Cardiac muscle cell (in vitro differentiated cells and primary cell): ENCODE measurements around the gene TACR3. TPM values are rescaled to one million over a fixed set of nuclear protein-coding genes. Genes with fewer than 3 reads are reported as not detected.
"Not testable (repeated sequence)": the region's sequence is repeated elsewhere in the genome, so short reads cannot be mapped to it uniquely, and the experiment has no call there.

ENCODE experiments used
- DNase-seq, 2 donors: peaks; one replicate each; pipeline versions ENCODE4 v3.0.0 to v3.0.0-alpha.2; 2010 to 2017; ENCODE audit warnings: low read depth in 1 of 2, low spot score in 1 of 2
- H3K27ac ChIP-seq: fragments of 200-600 bp; sonication (generic); 2 replicates; pipeline ENCODE4 v1.5.1; 2016
- H3K27me3 ChIP-seq: fragments of 200-600 bp; sonication (generic); 2 replicates; pipeline ENCODE4 v1.6.0; 2016; ENCODE audit warnings: control low read depth
- H3K36me3 ChIP-seq: fragments of 200-600 bp; sonication (generic); 2 replicates; pipeline ENCODE4 v1.5.1; 2016; ENCODE audit warnings: control low read depth
- H3K4me1 ChIP-seq: fragments of 200-600 bp; sonication (generic); 2 replicates; pipeline ENCODE4 v1.8.1; 2017; ENCODE audit warnings: low read depth, mild to moderate bottlenecking, mixed run types
- H3K4me3 ChIP-seq: fragments of 200-600 bp; sonication (generic); 2 replicates; pipeline ENCODE4 v1.5.1; 2016; ENCODE audit warnings: mild to moderate bottlenecking
- H3K9me3 ChIP-seq: fragments of 200-600 bp; sonication (generic); 2 replicates; pipeline ENCODE4 v1.5.1; 2017; ENCODE audit warnings: low read depth, mild to moderate bottlenecking, control low read depth
- polyA plus RNA-seq: library from polyadenylated mRNA; unstranded; fragments of >200 nt; fragmentation: Nextera tagmentation; extraction: Ambion mirVana; gene quantifications from 2 replicates; pipeline ENCODE4 v1.2.1, GENCODE V29; 2016
- total RNA-seq: library from RNA; depleted of rRNA; stranded (reverse); fragments of >200 nt; gene quantifications from 2 replicates; pipeline ENCODE4 v1.2.3, GENCODE V29; 2016
- TF ChIP-seq, protein P1 (sequence below): IDR thresholded peaks from 2 replicates; pipeline ENCODE4 v1.5.1; 2012; ENCODE audit warnings: low read depth, mild to moderate bottlenecking, low read length

TACR3 gene, protein sequence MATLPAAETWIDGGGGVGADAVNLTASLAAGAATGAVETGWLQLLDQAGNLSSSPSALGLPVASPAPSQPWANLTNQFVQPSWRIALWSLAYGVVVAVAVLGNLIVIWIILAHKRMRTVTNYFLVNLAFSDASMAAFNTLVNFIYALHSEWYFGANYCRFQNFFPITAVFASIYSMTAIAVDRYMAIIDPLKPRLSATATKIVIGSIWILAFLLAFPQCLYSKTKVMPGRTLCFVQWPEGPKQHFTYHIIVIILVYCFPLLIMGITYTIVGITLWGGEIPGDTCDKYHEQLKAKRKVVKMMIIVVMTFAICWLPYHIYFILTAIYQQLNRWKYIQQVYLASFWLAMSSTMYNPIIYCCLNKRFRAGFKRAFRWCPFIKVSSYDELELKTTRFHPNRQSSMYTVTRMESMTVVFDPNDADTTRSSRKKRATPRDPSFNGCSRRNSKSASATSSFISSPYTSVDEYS
- total RNA-seq (not detected in 2 replicates), polyA plus RNA-seq (not detected in 2 replicates)

DNA sequence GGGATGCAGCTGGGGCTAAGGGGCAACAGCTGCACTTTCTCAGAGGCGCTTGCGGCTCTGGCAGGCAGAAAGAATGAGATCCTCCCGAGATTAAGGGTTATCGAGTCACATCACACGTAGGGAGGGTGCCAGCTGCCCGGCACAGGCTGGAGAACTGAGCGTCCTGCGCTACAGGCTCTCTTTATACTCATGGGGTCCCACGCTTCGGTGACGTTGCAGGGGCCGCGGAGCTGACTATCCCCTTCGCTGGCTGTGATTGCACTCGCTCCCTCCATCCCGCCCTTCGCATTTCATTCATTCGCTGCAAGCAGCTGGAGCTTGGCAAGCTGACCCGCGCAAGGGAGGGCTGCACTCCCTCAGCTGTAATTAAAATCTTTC, at the start of gene TACR3:
Gene TACR3 (minus strand): TSS at position 156 of the 378 bp plus-strand sequence. CDS start 310 bp downstream, outside the sequence.
- Histone ChIP-seq H3K36me3 (no peaks in the 10 kb centered on the region), H3K9me3 (no peaks in the 10 kb centered on the region), H3K4me3 (peak within 1 kb of the TSS; percentile 26), H3K4me1 (peaks cover 3% of the 10 kb centered on the region), H3K27ac (no peak within 1 kb of the TSS), H3K27me3 (peaks cover 24% of the 10 kb centered on the region)
- TF ChIP-seq, protein P1, sequence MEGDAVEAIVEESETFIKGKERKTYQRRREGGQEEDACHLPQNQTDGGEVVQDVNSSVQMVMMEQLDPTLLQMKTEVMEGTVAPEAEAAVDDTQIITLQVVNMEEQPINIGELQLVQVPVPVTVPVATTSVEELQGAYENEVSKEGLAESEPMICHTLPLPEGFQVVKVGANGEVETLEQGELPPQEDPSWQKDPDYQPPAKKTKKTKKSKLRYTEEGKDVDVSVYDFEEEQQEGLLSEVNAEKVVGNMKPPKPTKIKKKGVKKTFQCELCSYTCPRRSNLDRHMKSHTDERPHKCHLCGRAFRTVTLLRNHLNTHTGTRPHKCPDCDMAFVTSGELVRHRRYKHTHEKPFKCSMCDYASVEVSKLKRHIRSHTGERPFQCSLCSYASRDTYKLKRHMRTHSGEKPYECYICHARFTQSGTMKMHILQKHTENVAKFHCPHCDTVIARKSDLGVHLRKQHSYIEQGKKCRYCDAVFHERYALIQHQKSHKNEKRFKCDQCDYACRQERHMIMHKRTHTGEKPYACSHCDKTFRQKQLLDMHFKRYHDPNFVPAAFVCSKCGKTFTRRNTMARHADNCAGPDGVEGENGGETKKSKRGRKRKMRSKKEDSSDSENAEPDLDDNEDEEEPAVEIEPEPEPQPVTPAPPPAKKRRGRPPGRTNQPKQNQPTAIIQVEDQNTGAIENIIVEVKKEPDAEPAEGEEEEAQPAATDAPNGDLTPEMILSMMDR: no peak
- DNase-seq: peak; percentile 2 to 39

DNA sequence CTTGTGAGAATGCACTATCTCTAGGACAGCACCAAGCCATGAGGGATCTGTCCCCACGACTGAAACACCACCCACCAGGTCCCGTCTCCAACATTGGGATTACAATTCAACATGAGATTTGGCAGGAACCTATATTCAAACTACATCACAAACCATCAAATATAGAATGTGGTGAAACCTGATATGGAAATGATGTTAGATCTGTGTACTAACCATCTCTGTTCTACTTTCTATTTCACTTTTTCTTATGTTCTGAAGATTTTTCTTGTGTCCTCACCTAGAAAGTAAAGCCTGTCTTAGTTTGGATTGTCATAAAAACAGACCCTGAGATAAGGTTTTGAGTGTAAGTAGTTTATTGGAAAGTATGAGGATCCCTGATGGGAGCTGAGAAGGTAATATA, 37.8 kb upstream of the TACR3 start:
- H3K27ac ChIP-seq: no peak overlapping the region
- H3K9me3 ChIP-seq: no peaks in the 10 kb centered on the region
- H3K36me3 ChIP-seq: no peaks in the 10 kb centered on the region
- no peaks in the 10 kb centered on the region for H3K27me3 ChIP-seq
- no peaks in the 10 kb centered on the region for H3K4me1 ChIP-seq
- H3K4me3 ChIP-seq: no peak overlapping the region
- no peak for DNase-seq
- TF ChIP-seq, protein P1: no peak

DNA sequence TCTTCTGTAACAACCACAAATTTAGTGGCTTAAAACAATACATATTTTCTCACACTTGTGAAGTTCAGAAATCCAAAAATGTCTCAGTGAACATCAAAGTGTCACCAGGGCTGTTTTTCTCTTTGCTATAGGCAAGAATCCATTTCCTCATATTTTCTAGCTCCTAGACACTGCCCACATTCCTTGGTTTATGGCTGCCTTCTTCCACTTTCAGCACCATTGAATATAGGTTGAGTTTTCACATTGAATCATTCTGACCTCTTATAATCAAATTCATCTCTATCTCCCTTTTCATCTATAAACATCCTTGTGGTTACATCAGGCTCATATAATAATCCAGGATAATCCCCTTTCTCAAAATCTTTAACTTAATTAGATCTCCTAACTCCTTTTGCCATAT, 37.0 kb upstream of the TACR3 start:
- no peak for DNase-seq
- Histone ChIP-seq H3K27ac (no peak overlapping the region), H3K4me3 (no peak overlapping the region), H3K27me3 (no peaks in the 10 kb centered on the region), H3K9me3 (no peaks in the 10 kb centered on the region), H3K36me3 (no peaks in the 10 kb centered on the region), H3K4me1 (no peaks in the 10 kb centered on the region)
- TF ChIP-seq, protein P1: no peak

DNA sequence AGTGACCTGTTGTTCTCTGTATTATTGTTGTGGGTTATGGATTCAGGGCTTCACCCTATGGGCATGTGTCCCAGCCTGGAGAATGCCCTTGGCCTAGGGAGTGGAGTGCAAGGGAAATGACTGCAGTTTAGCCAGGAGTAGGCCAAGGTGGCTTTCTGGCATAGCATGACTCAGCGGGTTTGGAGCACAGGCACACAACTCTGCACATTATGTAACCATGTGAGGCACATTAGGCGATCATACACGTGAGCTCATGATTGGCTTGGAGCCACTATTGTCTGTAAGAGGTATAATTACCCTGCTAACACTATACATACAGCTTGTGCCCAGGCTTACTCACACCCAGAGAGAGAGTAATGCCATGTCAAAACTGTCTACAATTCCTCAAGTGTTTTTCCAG, 35.1 kb upstream of the TACR3 start:
- Histone ChIP-seq H3K4me1 (no peaks in the 10 kb centered on the region), H3K4me3 (no peak overlapping the region), H3K36me3 (no peaks in the 10 kb centered on the region), H3K27me3 (no peaks in the 10 kb centered on the region), H3K27ac (no peak overlapping the region), H3K9me3 (no peaks in the 10 kb centered on the region)
- TF ChIP-seq, protein P1: no peak
- no peak for DNase-seq

DNA sequence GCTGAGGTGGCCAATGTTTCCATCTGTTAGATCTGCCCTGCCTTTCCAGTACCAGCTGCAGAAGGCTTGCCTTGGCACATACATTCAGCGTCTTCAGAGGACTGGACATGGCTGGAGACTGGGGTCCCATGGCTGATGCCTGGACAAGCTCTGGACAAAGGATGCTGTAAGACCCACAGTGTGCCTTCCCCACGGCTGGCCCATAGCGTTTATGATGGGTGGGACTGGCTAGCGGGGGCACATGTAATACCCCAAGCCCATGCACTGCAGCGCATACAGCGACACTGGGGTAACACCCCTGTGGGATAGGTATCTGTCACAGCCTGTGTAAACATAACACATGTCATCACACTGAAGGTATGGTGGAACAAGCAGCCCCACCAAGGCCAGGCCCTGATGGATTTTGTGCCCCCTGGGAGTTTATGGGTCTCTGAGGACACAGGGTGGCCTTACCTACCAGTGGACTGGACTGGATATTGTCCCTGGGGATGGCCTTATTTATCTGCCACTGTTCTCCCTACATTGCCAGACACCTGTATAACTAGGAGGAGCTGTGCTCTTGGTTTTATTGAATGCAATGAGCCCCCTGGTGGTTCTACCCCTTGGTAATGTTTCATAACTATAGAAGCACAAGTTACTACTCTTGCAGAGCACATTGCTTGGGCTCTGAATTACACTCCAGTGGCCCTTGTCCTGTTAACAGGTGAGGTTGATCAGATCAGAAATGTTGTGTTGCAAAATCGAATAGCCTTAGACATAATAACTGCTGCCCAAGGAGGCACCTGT, 34.3 kb upstream of the TACR3 start:
- H3K4me3 ChIP-seq: no peak overlapping the region
- TF ChIP-seq, protein P1: no peak
- no peaks in the 10 kb centered on the region for H3K27me3 ChIP-seq
- H3K36me3 ChIP-seq: no peaks in the 10 kb centered on the region
- H3K27ac ChIP-seq: no peak overlapping the region
- no peaks in the 10 kb centered on the region for H3K4me1 ChIP-seq
- DNase-seq: no peak
- no peaks in the 10 kb centered on the region for H3K9me3 ChIP-seq

DNA sequence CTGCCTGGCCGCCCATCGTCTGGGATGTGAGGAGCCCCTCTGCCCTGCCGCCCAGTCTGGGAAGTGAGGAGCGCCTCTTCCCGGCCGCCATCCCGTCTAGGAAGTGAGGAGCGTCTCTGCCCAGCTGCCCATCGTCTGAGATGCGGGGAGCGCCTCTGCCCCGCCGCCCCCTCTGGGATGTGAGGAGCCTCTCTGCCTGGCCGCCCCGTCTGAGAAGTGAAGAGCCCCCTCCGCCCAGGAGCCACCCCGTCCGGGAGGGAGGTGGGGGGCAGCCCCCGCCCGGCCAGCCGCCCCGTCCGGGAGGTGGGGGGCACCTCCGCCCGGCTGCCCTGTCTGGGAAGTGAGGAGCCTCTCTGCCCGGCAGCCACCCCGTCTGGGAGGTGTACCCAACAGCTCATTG, 3.4 kb upstream of the TACR3 start:
- not testable (repeated sequence) for H3K9me3 ChIP-seq, DNase-seq, H3K27ac ChIP-seq, H3K4me3 ChIP-seq, H3K4me1 ChIP-seq, H3K36me3 ChIP-seq
- H3K27me3 ChIP-seq: peaks cover 23% of the 10 kb centered on the region
